K562 (cell line): ENCODE measurements around the gene ITGB6. TPM values are rescaled to one million over a fixed set of nuclear protein-coding genes. Genes with fewer than 3 reads are reported as not detected.

ENCODE experiments used
- BCLAF1 ChIP-seq, 2 experiments: fragments of 450-650 bp in 1 of 2; IDR thresholded peaks; 2 replicates each; pipeline ENCODE4 v1.6.1; 2011 to 2017; ENCODE audit warnings: low read depth in 2 of 2, antibody characterized with exemption in 1 of 2, borderline replicate concordance in 1 of 2, low read length in 1 of 2, mild to moderate bottlenecking in 1 of 2, mixed read lengths in 1 of 2; ENCODE audit not compliant: control insufficient read depth in 1 of 2
- BRCA1 ChIP-seq, 2 experiments: fragments of 450-650 bp in 1 of 2; sonication (generic) in 1 of 2; formaldehyde crosslinking in 1 of 2; IDR thresholded peaks; 2 replicates each; pipeline versions ENCODE4 v1.5.0 to v1.6.1; 2017 to 2020; ENCODE audit warnings: mild to moderate bottlenecking in 1 of 2, missing genetic modification reagents in 1 of 2
- GATA2 ChIP-seq: sonication (generic); formaldehyde crosslinking; IDR thresholded peaks from 2 replicates; pipeline ENCODE4 v1.4.0; 2020; ENCODE audit warnings: mild to moderate bottlenecking, missing genetic modification reagents
- SPI1 ChIP-seq: IDR thresholded peaks from 2 replicates; pipeline ENCODE4 v1.6.1; 2011; ENCODE audit warnings: low read depth, low read length, control low read depth, borderline replicate concordance
- XRCC5 ChIP-seq: fragments of 200-400 bp; formaldehyde crosslinking; IDR thresholded peaks from 2 replicates; pipeline ENCODE4 v1.6.1; 2017; ENCODE audit warnings: low read depth, mild to moderate bottlenecking, low read length
- ZNF143 ChIP-seq: sonication (generic); formaldehyde crosslinking; IDR thresholded peaks from 2 replicates; pipeline ENCODE4 v1.9.0; 2022; ENCODE audit warnings: mild to moderate bottlenecking, missing genetic modification reagents
- ZNF696 ChIP-seq: fragments of 250-450 bp; sonication (Bioruptor Pico); conservative IDR thresholded peaks from 2 replicates; pipeline ENCODE4 v1.4.0; 2020; ENCODE audit warnings: mild to moderate bottlenecking, moderate library complexity
- ZZZ3 ChIP-seq: fragments of 450-650 bp; IDR thresholded peaks from 2 replicates; pipeline ENCODE4 v1.6.1; 2016; ENCODE audit warnings: antibody characterized with exemption, mild to moderate bottlenecking, moderate library complexity
- polyA plus RNA-seq, 8 experiments: library from polyadenylated mRNA; depleted of rRNA in 4 of 8; stranded (reverse) in 5 of 8; unstranded in 3 of 8; fragments of >200 nt; fragmentation: Nextera tagmentation in 2 of 8; fragmentation: Illumina TruSeq in 1 of 8; extraction: Ambion mirVana in 2 of 8; extraction: Trizol in 1 of 8; gene quantifications; 2 replicates each; pipeline versions ENCODE4 v1.2.1 to v1.2.3, GENCODE V29; 2011 to 2014; ENCODE audit warnings: inconsistent platforms in 1 of 8, missing spikeins in 1 of 8
- total RNA-seq, 7 experiments: library from RNA; depleted of rRNA in 6 of 7; stranded (reverse); fragments of >200 nt in 6 of 7; fragmentation: Illumina TruSeq in 2 of 7; extraction: Trizol in 2 of 7; gene quantifications; 2 replicates each; pipeline versions ENCODE4 v1.2.1 to v1.2.3, GENCODE V29; 2011 to 2021; ENCODE audit warnings: low replicate concordance in 1 of 7

The ITGB6 gene
- total and polyA plus RNA-seq, 9 of the 15 experiments (the other 6 are each of a cell fraction or from before 2014, with no cell fraction given): 0.18 TPM; not detected in 8

DNA sequence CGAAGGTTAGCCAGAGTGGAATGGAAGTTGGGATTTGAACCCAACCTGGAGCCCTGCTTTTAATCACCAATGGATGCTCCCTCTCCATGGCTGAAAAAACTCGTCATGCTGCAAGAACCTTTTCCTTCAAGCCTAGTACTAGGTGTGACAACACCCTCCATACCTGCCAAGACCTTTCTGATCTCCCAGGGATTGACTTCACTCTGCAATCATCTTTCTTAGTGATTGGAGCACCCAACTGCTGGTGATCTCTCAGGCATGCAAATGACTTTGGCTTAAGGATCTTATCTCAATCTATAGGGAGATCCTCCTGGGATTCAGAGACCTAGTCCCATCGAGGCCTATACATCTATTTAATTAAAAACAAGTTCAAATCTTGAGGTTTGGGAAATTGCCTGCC, 23.5 kb upstream of the ITGB6 start (continued):
- TF ChIP-seq BCLAF1 (IDR thresholded peaks at IDR 0.05; ENCODE audit: borderline replicate concordance in 1 of 2, control insufficient read depth in 1 of 2, low read depth in 2 of 2, low read length in 1 of 2) (no peak), ZNF696 (CRISPR knock-in tag) (no peak), ZZZ3 (no peak), BRCA1 (IDR thresholded peaks at IDR 0.05) (no peak), BRCA1 (CRISPR knock-in tag; IDR thresholded peaks at IDR 0.05) (no peak), GATA2 (CRISPR knock-in tag) (no peak), XRCC5 (no peak), SPI1 (no peak), ZNF143 (CRISPR knock-in tag) (no peak)
